HepG2 (cell line): ENCODE measurements around the gene GPC2. TPM values are rescaled to one million over a fixed set of nuclear protein-coding genes. Genes with fewer than 3 reads are reported as not detected.

Source experiments
- ATAC-seq: fragments of 200-7000 bp; cut with Tn5 transposase; 3 replicates; pipeline ENCODE4 v1.9.1; 2020; ENCODE audit warnings: mild to moderate bottlenecking, moderate library complexity
- BruUV-seq: library from RNA; stranded (reverse); fragments of 400-500 nt; replicated peaks from 2 replicates; lab custom pipeline; 2021; lab: Mats Ljungman, UMichigan
- CTCF ChIA-PET: fragments of 300-600 bp; formaldehyde crosslinking; extraction: SDS; loops from one replicate; lab custom pipeline; 2021; ENCODE audit warnings: low total read pairs, inconsistent platforms, low intra/inter-chr PET ratio; lab: Yijun Ruan, JAX
- POLR2A ChIA-PET: fragments of 350-600 bp; sonication (Branson Sonifier 250); formaldehyde crosslinking; loops from one replicate; lab custom pipeline; 2020; ENCODE audit warnings: antibody characterized with exemption, inconsistent platforms; lab: Yijun Ruan, JAX
- DNase-seq: peaks from one replicate; pipeline ENCODE4 v3.0.0-alpha.2; 2015; ENCODE audit warnings: low spot score
- FAIRE-seq: peaks from 3 replicates; lab custom pipeline; 2011; peaks lifted over from hg19 to GRCh38; lab: Jason Lieb, UNC
- H2AFZ ChIP-seq: one replicate; pipeline ENCODE4 v1.6.1; 2011; ENCODE audit warnings: low read length, inconsistent platforms
- H3K27ac ChIP-seq: fragments of 300-600 bp; 3 replicates; pipeline ENCODE4 v1.8.0; 2011; ENCODE audit warnings: mixed run types, mild to moderate bottlenecking, mixed read lengths, low read length, inconsistent platforms; ENCODE audit not compliant: insufficient read depth; ENCODE audit errors: extremely low read length
- H3K27me3 ChIP-seq, 2 experiments: fragments of 200-600 bp in 1 of 2; 2 replicates in 1 of 2; 3 replicates in 1 of 2; pipeline versions ENCODE4 v1.6.0 to v1.8.0; 2011; ENCODE audit warnings: low read length in 2 of 2, mild to moderate bottlenecking in 2 of 2, moderate library complexity in 2 of 2, inconsistent platforms in 1 of 2; ENCODE audit not compliant: insufficient read depth in 2 of 2, control insufficient read depth in 1 of 2
- H3K36me3 ChIP-seq, 2 experiments: fragments of 200-600 bp in 1 of 2; replicated peaks in 1 of 2; 2 replicates in 1 of 2; 3 replicates in 1 of 2; pipeline versions ENCODE4 v1.5.1 to v1.8.0; 2011; ENCODE audit warnings: low read length in 2 of 2, inconsistent platforms in 1 of 2; ENCODE audit not compliant: insufficient read depth in 2 of 2, control insufficient read depth in 1 of 2
- H3K4me1 ChIP-seq: 2 replicates; pipeline ENCODE4 v1.5.1; 2012; ENCODE audit warnings: low read length, inconsistent platforms; ENCODE audit not compliant: insufficient read depth
- H3K4me2 ChIP-seq: 2 replicates; pipeline ENCODE4 v1.6.0; 2011; ENCODE audit warnings: low read depth, low read length, inconsistent platforms
- H3K4me3 ChIP-seq, 3 experiments: fragments of 200-600 bp in 1 of 3; sonication (generic), shearing (Covaris generic) in 1 of 3; replicated peaks in 1 of 3; 2 replicates each; pipeline ENCODE4 v1.5.1; 2011 to 2016; ENCODE audit warnings: low read length in 3 of 3, inconsistent platforms in 2 of 3, low read depth in 2 of 3, mild to moderate bottlenecking in 2 of 3, control low read depth in 1 of 3, mixed read lengths in 1 of 3; ENCODE audit not compliant: insufficient read depth in 1 of 3
- H3K79me2 ChIP-seq: one replicate; pipeline ENCODE4 v1.6.1; 2011; ENCODE audit warnings: low read length, inconsistent platforms; ENCODE audit not compliant: insufficient read depth
- H3K9ac ChIP-seq: 2 replicates; pipeline ENCODE4 v1.6.0; 2011; ENCODE audit warnings: mild to moderate bottlenecking, low read depth, low read length, inconsistent platforms; ENCODE audit not compliant: insufficient read depth
- H3K9me3 ChIP-seq: 2 replicates; pipeline ENCODE4 v1.5.1; 2012; ENCODE audit warnings: mild to moderate bottlenecking, low read length
- H4K20me1 ChIP-seq: 2 replicates; pipeline ENCODE4 v1.6.0; 2011; ENCODE audit warnings: inconsistent platforms, mild to moderate bottlenecking, low read length, moderate library complexity; ENCODE audit not compliant: insufficient read depth
- NFRKB ChIP-seq: fragments of 450-650 bp; IDR thresholded peaks from 2 replicates; pipeline ENCODE4 v1.6.1; 2017
- POLR2AphosphoS5 ChIP-seq: IDR thresholded peaks from 2 replicates; pipeline ENCODE4 v1.6.1; 2012; ENCODE audit warnings: low read depth, low read length
- RBAK ChIP-seq: sonication (generic); formaldehyde crosslinking; IDR thresholded peaks from 2 replicates; pipeline ENCODE4 v1.5.1; 2020; ENCODE audit warnings: mild to moderate bottlenecking, missing genetic modification reagents
- U2AF1 ChIP-seq: fragments of 200-400 bp; formaldehyde crosslinking; optimal IDR thresholded peaks from 2 replicates; pipeline ENCODE3; 2017; ENCODE audit warnings: mild to moderate bottlenecking, low read depth, low read length
- ZMYM3 ChIP-seq: sonication (generic); formaldehyde crosslinking; IDR thresholded peaks from 2 replicates; pipeline ENCODE4 v1.5.1; 2020; ENCODE audit warnings: mild to moderate bottlenecking, missing genetic modification reagents
- ZNF124 ChIP-seq: sonication (generic); formaldehyde crosslinking; IDR thresholded peaks from 2 replicates; pipeline ENCODE4 v1.4.0; 2020; ENCODE audit warnings: missing genetic modification reagents
- ZNF703 ChIP-seq: sonication (generic); formaldehyde crosslinking; IDR thresholded peaks from 2 replicates; pipeline ENCODE4 v1.5.1; 2020; ENCODE audit warnings: missing genetic modification reagents, mild to moderate bottlenecking, moderate library complexity, borderline replicate concordance
- ZNF709 ChIP-seq: sonication (generic); formaldehyde crosslinking; IDR thresholded peaks from 2 replicates; pipeline ENCODE4 v1.5.0; 2020; ENCODE audit warnings: mild to moderate bottlenecking, missing genetic modification reagents
- ZNF768 ChIP-seq: sonication (generic); formaldehyde crosslinking; IDR thresholded peaks from 2 replicates; pipeline ENCODE4 v1.4.0; 2020; ENCODE audit warnings: missing genetic modification reagents
- WGBS: methylation state at CpG from one replicate; pipeline ENCODE4 v1.1.6; 2017; ENCODE audit warnings: low lambda C conversion rate; 5-methylcytosine and 5-hydroxymethylcytosine counted together
- in situ Hi-C: cut with HindIII; loops from 2 replicates; pipeline ENCODE4 v1.10.0; 2017; ENCODE audit warnings: low pct_unique_long_range_greater_than_20kb; ENCODE audit not compliant: extremely low pct_ligation_motif_present
- intact Hi-C: fragments of 100-400 bp; cut with micrococcal nuclease; formaldehyde crosslinking; loops from one replicate; pipeline ENCODE4 v1.10.0; 2022; ENCODE audit not compliant: unreplicated experiment
- polyA plus RNA-seq, 8 experiments: library from polyadenylated mRNA; depleted of rRNA in 3 of 8; stranded (reverse) in 7 of 8; unstranded in 1 of 8; fragments of >200 nt; fragmentation: Illumina TruSeq in 4 of 8; extraction: Trizol in 4 of 8; gene quantifications; 2 replicates each; pipeline versions ENCODE4 v1.2.1 to v1.2.3, GENCODE V29; 2011 to 2016; ENCODE audit warnings: low read depth in 4 of 8, missing spikeins in 1 of 8, mixed read lengths in 1 of 8; ENCODE audit not compliant: insufficient read depth in 1 of 8
- total RNA-seq, 5 experiments: library from RNA; depleted of rRNA; stranded (reverse); fragments of >200 nt; fragmentation: Illumina TruSeq; extraction: Trizol; gene quantifications; 2 replicates each; pipeline ENCODE4 v1.2.3, GENCODE V29; 2016; ENCODE audit warnings: low read depth in 1 of 5

The GPC2 gene
- total and polyA plus RNA-seq, 2 of the 13 experiments (the other 11 are each of a cell fraction or from before 2014, with no cell fraction given) = 0.64 to 0.78 TPM

DNA sequence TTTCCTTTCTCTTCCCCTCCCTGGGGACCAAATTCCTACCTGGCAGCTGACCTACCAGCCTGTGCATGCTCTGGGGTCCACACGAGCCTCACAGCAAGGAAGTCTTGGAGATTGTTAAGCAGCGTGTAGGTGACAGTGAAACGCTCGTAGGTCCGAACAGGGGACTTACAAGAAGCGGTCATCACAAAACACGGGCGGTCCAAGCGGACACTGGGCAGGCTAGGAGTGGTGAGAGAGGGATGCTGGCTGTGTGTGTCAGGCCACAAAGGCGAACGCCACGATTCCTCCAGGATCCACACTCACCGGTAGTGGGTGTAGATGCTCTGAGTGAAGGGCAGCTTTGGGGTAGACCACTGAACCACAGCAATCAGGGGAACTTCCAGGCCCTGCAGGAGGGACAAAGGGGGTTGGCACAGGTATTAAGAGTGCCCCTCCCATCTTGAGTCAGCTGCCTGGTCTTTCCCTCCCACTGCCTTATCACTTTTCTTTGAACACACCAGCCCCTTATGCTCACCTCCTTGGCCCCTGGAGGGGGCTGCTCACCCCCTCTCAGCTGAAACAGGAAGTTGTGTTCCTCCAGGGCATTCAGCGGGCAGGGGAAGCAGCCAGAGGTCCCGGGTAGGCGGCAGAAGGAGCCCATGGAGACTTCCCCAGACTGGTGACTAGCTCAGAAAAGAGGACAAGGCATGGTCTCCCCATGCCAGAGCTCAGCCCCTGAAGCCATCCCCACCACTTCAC is 20.7 kb downstream of the GPC2 start:
- 0 out of 2 replicates have a peak, but pooled peaks have one; percentile 13 for TF ChIP-seq ZNF709 (CRISPR knock-in tag)
- 0 out of 2 replicates have a peak, but pooled peaks have one; percentile 17 for TF ChIP-seq POLR2AphosphoS5
- TF ChIP-seq ZNF124 (CRISPR knock-in tag) = no peak
- TF ChIP-seq, all 625 proteins: peak for 2
- H3K27me3 ChIP-seq = peaks cover 0 to 7% of the 10 kb centered on the region in 2 experiments; a peak in 1 of 5 replicates
- WGBS = 96% methylated on average over 16 of the region's 16 CpGs
- ATAC-seq (no peak), FAIRE-seq (no peak), DNase-seq (no peak)
- in situ Hi-C loops (no loop called here), intact Hi-C loops (no loop called here)
- H2AFZ ChIP-seq = no peak overlapping the region
- H3K4me1 ChIP-seq = peaks cover 67% of the 10 kb centered on the region
- H3K4me3 ChIP-seq = peak overlapping the region in 1 of 3 experiments; percentile 92; a peak in 1 of 6 replicates
- H3K27ac ChIP-seq = peak overlapping the region; percentile 80
- H4K20me1 ChIP-seq = peaks cover 6% of the 10 kb centered on the region; the same call in 1 of the 2 replicates
- no peaks in the 10 kb centered on the region for H3K9me3 ChIP-seq
- H3K36me3 ChIP-seq = peaks cover 6 to 24% of the 10 kb centered on the region in 2 experiments
- H3K4me2 ChIP-seq = 0 out of 2 replicates have a peak overlapping the region, but pooled peaks have one; percentile 75
- POLR2A ChIA-PET = interaction anchor here (1.6 to 2.1 kb wide), 3 partner anchors 8 to 56 kb away, joined by 3 to 25 read pairs (median 5); partner anchors contain the start of gene LAMTOR4
- no peak overlapping the region for H3K9ac ChIP-seq
- H3K79me2 ChIP-seq = peaks cover 2% of the 10 kb centered on the region
- CTCF ChIA-PET = no interaction called here
- no TSS peak for BruUV-seq

DNA sequence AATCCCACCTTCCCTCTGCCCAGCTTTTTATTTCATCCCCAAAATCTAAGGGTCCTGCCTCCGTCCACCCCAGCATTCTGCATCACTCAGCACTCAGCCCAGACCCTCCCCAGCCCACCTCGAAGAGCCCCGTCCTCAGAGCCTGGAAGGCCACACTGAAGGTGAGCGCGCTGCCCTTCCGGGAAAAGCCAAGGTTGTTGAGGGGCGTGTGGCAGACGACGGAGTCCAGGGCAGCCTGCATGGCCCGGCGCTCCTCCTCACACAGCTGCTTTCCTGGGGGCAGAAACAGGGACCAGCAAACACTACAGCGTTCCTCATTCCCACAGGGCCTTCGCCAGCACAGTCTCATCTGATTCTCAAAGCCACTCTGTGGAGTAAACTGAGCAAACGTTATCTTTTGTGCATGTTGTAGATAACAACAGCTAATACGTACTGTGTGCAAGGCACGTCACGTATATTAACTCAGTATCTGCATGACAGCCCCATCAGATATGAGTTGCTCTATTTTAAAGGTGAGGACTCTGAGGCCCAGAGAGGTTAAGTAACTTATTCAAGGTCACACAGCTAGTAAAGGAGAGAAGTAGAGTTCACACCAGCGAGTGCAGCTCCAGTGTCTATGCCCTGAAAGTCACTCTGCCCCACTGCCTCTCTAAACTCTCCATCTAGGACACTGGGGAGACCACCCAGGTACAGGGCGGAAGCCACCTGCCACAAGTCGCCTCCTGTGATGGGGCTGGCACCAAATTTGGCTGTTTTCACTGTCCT is 21.4 kb downstream of the GPC2 start:
- H3K27ac ChIP-seq = no peak overlapping the region
- no TSS peak for BruUV-seq
- peaks cover 6 to 24% of the 10 kb centered on the region in 2 experiments for H3K36me3 ChIP-seq
- FAIRE-seq (no peak), ATAC-seq (no peak), DNase-seq (no peak)
- no peak overlapping the region for H2AFZ ChIP-seq
- peaks cover 68% of the 10 kb centered on the region for H3K4me1 ChIP-seq
- no peaks in the 10 kb centered on the region for H3K9me3 ChIP-seq
- H3K79me2 ChIP-seq = peaks cover 2% of the 10 kb centered on the region
- in situ Hi-C loops (no loop called here), intact Hi-C loops (no loop called here)
- ChIA-PET POLR2A (no interaction called here), CTCF (no interaction called here)
- no peak overlapping the region for H3K9ac ChIP-seq
- H4K20me1 ChIP-seq = peaks cover 6% of the 10 kb centered on the region; the same call in 1 of the 2 replicates
- WGBS = 94% methylated on average over 20 of the region's 20 CpGs
- peaks cover 0 to 4% of the 10 kb centered on the region in 2 experiments; a peak in 1 of 5 replicates for H3K27me3 ChIP-seq
- no peak overlapping the region for H3K4me2 ChIP-seq
- TF ChIP-seq ZNF768 (CRISPR knock-in tag) (peak; percentile 93), ZMYM3 (peak; percentile 55), RBAK (no peak), U2AF1 (no peak), NFRKB (no peak), ZNF703 (CRISPR knock-in tag) (no peak)
- H3K4me3 ChIP-seq = no peak overlapping the region
